ENCODE measurements around the gene PTAR1.

GRCh38 chr9:69753830-69754229 is 6.0 kb downstream of the PTAR1 start:
- TF ChIP-seq CTCF (conservative IDR thresholded peaks at IDR 0.05 in 1 of 2, IDR thresholded peaks at IDR 0.05 in 1 of 2; ENCODE audit: extremely low read depth in 1 of 2, insufficient read depth in 1 of 2, low read depth in 1 of 2, low read length in 2 of 2) (no peak), EZH2 (IDR thresholded peaks at IDR 0.05; ENCODE audit: borderline replicate concordance, low read length) (no peak)

Data from mammary epithelial cell (primary cell).